DMS114 treated with DMSO at 0.1 percent for 48 hours (cell line): Measurements from ENCODE around the gene KIF26B.
"Not testable (repeated sequence)": the region's sequence is repeated elsewhere in the genome, so short reads cannot be mapped to it uniquely, and the experiment has no call there.

Experiments
- DNase-seq: peaks from one replicate; lab custom pipeline; 2025; ENCODE audit not compliant: unreplicated experiment; lab: John Stamatoyannopoulos, UW

KIF26B gene

GRCh38 chr1:245666412-245666811 lies 511.6 kb downstream of the KIF26B start:
- no peak for DNase-seq

GRCh38 chr1:245671349-245671748 lies 516.6 kb downstream of the KIF26B start:
- no peak for DNase-seq

- no peak for DNase-seq
Observed at GRCh38 chr1:245671966-245672767, 517.4 kb downstream of the KIF26B start.

- not testable (repeated sequence) for DNase-seq
Observed at GRCh38 chr1:245672836-245673656, 518.3 kb downstream of the KIF26B start.

- no peak for DNase-seq
Observed at GRCh38 chr1:245673881-245674414, 519.2 kb downstream of the KIF26B start.

- DNase-seq = no peak
Observed at GRCh38 chr1:245677461-245678240, 522.9 kb downstream of the KIF26B start.

GRCh38 chr1:245678860-245679411 lies 524.2 kb downstream of the KIF26B start:
- DNase-seq = no peak

- DNase-seq = no peak
Observed at GRCh38 chr1:245679821-245680780, 525.3 kb downstream of the KIF26B start.

GRCh38 chr1:245682638-245683628 lies 528.1 kb downstream of the KIF26B start:
- no peak for DNase-seq

GRCh38 chr1:245683676-245684075 lies 528.9 kb downstream of the KIF26B start:
- DNase-seq = no peak

- no peak for DNase-seq
Observed at GRCh38 chr1:245684166-245684565, 529.4 kb downstream of the KIF26B start.

GRCh38 chr1:245684571-245684970 lies 529.8 kb downstream of the KIF26B start:
- no peak for DNase-seq

- DNase-seq = no peak
Observed at GRCh38 chr1:245685111-245685810, 530.5 kb downstream of the KIF26B start.

GRCh38 chr1:245686006-245686405 lies 531.2 kb downstream of the KIF26B start:
- no peak for DNase-seq

GRCh38 chr1:245686446-245687030 lies 531.8 kb downstream of the KIF26B start:
- no peak for DNase-seq

- DNase-seq = no peak
Observed at GRCh38 chr1:245687152-245687635, 532.4 kb downstream of the KIF26B start.
